NCI-H748 (cell line): Measurements from ENCODE around the gene HAND1.

ENCODE experiments used
- DNase-seq: peaks from one replicate; lab custom pipeline; 2025; ENCODE audit not compliant: unreplicated experiment; lab: John Stamatoyannopoulos, UW

HAND1 gene

GRCh38 chr5:154506049-154506715, 28.2 kb upstream of the HAND1 start:
- no peak for DNase-seq

GRCh38 chr5:154505567-154505966, 27.5 kb upstream of the HAND1 start:
- peak; percentile 21 for DNase-seq

GRCh38 chr5:154503698-154504039, 25.6 kb upstream of the HAND1 start:
- DNase-seq = no peak

GRCh38 chr5:154502180-154502579, 24.2 kb upstream of the HAND1 start:
- no peak for DNase-seq

- DNase-seq = no peak
Observed at GRCh38 chr5:154501566-154501965, 23.5 kb upstream of the HAND1 start.

- DNase-seq = no peak
Observed at GRCh38 chr5:154498994-154499393, 21.0 kb upstream of the HAND1 start.

- DNase-seq = no peak
Observed at GRCh38 chr5:154498591-154498990, 20.6 kb upstream of the HAND1 start.

- DNase-seq = no peak
Observed at GRCh38 chr5:154494036-154494435, 16.0 kb upstream of the HAND1 start.

- no peak for DNase-seq
Observed at GRCh38 chr5:154493274-154493673, 15.2 kb upstream of the HAND1 start.

GRCh38 chr5:154491941-154492340, 13.9 kb upstream of the HAND1 start:
- DNase-seq = no peak

- no peak for DNase-seq
Observed at GRCh38 chr5:154487541-154487940, 9.5 kb upstream of the HAND1 start.

GRCh38 chr5:154486427-154486866, 8.4 kb upstream of the HAND1 start:
- DNase-seq = peak; percentile 79

- peak; percentile 32 for DNase-seq
Observed at GRCh38 chr5:154485850-154486426, 7.9 kb upstream of the HAND1 start.

GRCh38 chr5:154485096-154485491, 7.1 kb upstream of the HAND1 start:
- DNase-seq = peak; percentile 56

- DNase-seq = no peak
Observed at GRCh38 chr5:154484393-154485095, 6.5 kb upstream of the HAND1 start.

GRCh38 chr5:154483654-154484392, 5.8 kb upstream of the HAND1 start:
- DNase-seq = no peak

- DNase-seq = no peak
Observed at GRCh38 chr5:154482528-154483449, 4.8 kb upstream of the HAND1 start.

GRCh38 chr5:154481584-154482381, 3.8 kb upstream of the HAND1 start:
- no peak for DNase-seq

GRCh38 chr5:154480847-154481246, 2.8 kb upstream of the HAND1 start:
- no peak for DNase-seq
